Measurements from ENCODE around the gene RARRES2.
"Not testable (repeated sequence)": the region's sequence is repeated elsewhere in the genome, so short reads cannot be mapped to it uniquely, and the experiment has no call there.

RARRES2 gene

DNA sequence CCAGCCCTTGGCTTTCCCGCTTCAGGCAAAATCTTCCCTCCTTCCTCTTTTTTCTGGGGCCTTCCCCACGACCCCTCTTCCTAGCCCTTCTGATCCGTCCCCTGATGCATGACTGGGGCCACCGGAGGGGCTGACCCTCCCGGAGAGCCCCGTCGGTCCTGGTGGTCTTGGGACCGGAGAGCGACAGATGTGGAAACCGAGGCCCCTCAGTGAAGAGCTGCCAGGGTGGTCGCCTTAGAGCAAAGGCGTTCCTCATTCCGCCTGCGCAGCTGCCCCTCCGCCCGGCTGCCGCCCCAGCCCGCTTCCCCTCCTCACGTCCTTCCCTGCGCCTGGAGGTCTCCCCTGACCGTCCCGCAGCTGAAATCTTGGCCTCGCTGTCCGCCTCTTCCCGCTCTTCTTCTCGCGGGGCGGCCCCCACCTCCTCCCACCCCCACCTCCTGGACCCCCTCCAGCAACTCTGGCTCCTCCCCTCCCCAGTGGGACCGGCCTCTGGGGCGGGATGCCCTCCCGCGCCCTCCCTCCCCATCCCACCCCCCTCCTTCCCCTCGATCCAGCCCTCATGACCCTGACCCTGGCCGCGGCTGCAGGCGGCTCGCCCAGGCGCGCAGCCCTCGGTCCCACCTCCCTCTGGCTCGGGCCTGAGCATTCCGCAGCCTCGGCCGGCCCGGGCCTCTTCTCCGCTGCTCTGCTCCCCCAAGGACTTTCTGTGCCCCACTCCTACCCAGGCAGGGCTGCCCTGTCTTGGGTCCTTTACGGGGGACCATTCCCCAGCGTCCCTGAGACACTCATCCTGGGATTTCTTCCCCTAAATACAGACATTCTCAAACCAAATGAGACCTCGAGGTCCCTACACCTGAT is at the start of gene RARRES2:
Gene RARRES2 (minus strand): TSS at position 367 of the 858 bp plus-strand sequence. CDS start 1,020 bp downstream, outside the sequence.
- Histone ChIP-seq H3K4me1 (peaks cover 0 to 6% (median 0%) of the 10 kb centered on the region in 10 experiments; a peak in 1 of 20 replicates), H3K4me2 (no peak within 1 kb of the TSS), H3K27ac (no peak within 1 kb of the TSS), H3K4me3 (no peak within 1 kb of the TSS), H3K9me3 (replicated peaks in 1 of 11) (peaks cover 25 to 53% (median 44%) of the 10 kb centered on the region in 11 experiments), H3K9ac (no peak within 1 kb of the TSS), H3K36me3 (no peaks in the 10 kb centered on the region), H4K20me1 (no peaks in the 10 kb centered on the region; a peak in 2 of 22 replicates), H3K27me3 (peaks cover 14 to 35% (median 28%) of the 10 kb centered on the region in 11 experiments)
- TF ChIP-seq Cebpa-rat (IDR thresholded peaks at IDR 0.05) = no peak

DNA sequence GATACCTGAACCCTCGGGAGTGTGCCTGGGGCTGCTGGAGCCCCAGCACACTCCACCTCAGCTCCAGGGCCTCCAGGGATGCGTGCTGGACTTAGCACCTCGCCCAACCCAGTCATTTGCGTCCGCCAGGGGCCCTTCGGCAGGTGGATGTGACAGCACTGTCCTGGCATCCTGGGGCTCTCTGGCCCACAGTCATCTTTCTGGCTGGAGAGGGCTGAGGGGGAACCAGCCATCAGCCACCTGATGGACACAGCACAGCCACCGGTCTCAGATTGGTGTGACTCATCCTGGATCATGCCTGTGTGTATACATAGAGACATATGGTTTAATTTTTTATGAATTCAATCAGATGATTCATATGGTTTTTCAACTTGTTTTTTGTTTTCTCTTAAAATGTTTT is 48.8 kb upstream of the RARRES2 start:
- no peak for TF ChIP-seq Cebpa-rat (IDR thresholded peaks at IDR 0.05)
- Histone ChIP-seq H3K9ac (no peak overlapping the region), H3K27ac (no peak overlapping the region), H3K4me3 (no peak overlapping the region), H3K36me3 (peaks cover 9 to 52% (median 39%) of the 10 kb centered on the region in 11 experiments; a peak in 20 of 22 replicates), H3K27me3 (no peaks in the 10 kb centered on the region), H3K4me2 (no peak overlapping the region), H4K20me1 (peaks cover 0 to 4% (median 0%) of the 10 kb centered on the region in 11 experiments; a peak in 4 of 22 replicates), H3K4me1 (peaks cover 0 to 5% (median 3%) of the 10 kb centered on the region in 10 experiments; a peak in 10 of 20 replicates), H3K9me3 (replicated peaks in 1 of 11) (no peaks in the 10 kb centered on the region)

DNA sequence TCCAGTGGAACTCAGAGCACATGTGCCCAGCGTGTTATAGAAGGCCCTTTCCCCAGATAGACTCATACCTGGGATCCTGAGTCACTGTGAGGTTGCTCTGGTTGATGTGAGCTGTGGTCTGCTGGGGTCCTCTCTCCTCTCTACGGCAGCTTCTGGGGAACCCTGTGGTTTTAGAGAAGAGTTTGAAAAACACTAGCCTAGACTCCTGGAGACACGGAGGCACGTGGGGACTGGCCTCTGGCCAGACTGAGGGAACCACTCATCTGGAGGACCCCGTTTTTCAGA is 48.0 kb upstream of the RARRES2 start:
- Histone ChIP-seq H3K27ac (peak overlapping the region in 1 of 11 experiments; percentile 17; a peak in 1 of 22 replicates), H3K36me3 (peaks cover 9 to 53% (median 40%) of the 10 kb centered on the region in 11 experiments; a peak in 20 of 22 replicates), H3K9ac (no peak overlapping the region), H3K27me3 (no peaks in the 10 kb centered on the region), H3K4me1 (peaks cover 6 to 13% (median 9%) of the 10 kb centered on the region in 10 experiments), H3K4me2 (no peak overlapping the region), H3K9me3 (replicated peaks in 1 of 11) (no peaks in the 10 kb centered on the region), H4K20me1 (peaks cover 0 to 8% (median 5%) of the 10 kb centered on the region in 11 experiments; a peak in 9 of 22 replicates), H3K4me3 (no peak overlapping the region)
- TF ChIP-seq Cebpa-rat (IDR thresholded peaks at IDR 0.05) = no peak

DNA sequence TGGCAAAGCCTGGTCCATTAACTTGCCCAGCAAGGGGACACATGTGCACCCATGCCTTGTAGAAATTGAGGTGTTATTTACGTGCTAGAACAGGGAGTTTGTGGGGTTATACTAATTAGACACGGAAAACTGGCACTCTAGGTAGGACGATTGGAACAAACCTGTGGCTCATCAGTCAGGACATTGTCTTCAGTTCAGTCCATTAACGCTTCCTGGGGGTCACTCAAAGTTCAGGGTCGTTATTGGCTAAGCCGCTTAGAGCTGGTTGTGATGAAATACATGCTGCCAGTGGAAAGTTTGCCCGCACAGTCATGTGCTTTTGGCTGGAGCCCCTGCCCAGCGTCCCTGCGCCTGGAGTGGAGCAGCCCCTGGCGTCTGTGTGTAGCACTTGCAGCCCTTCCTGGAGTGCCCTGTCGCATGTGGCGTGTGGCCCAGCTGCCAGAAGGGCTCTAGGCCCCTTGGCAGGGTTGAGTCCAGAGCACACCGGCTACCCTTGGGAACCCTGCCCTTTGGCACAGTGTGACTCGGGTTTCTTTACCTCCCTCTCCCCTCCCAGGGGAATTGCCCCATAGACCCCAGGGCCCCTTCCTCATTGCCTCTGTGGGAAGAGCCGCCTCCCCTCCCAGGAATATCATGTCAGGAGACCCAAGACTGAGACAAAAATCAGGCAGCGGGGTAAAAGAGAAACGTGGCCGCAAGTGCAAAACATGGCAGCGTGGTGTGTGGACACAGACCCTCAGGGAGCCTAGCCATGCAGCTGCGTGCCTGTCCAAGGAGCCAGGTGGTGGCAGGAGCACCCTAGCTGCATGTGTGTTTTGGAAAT is 47.5 kb upstream of the RARRES2 start:
- TF ChIP-seq Cebpa-rat (IDR thresholded peaks at IDR 0.05) = no peak
- Histone ChIP-seq H3K36me3 (peaks cover 9 to 53% (median 40%) of the 10 kb centered on the region in 11 experiments; a peak in 20 of 22 replicates), H4K20me1 (peaks cover 0 to 14% (median 10%) of the 10 kb centered on the region in 11 experiments; a peak in 12 of 22 replicates), H3K9ac (no peak overlapping the region), H3K4me3 (no peak overlapping the region), H3K4me1 (peaks cover 11 to 18% (median 15%) of the 10 kb centered on the region in 10 experiments), H3K4me2 (no peak overlapping the region), H3K27me3 (no peaks in the 10 kb centered on the region), H3K9me3 (replicated peaks in 1 of 11) (no peaks in the 10 kb centered on the region), H3K27ac (peak overlapping the region in 1 of 11 experiments; percentile 17; a peak in 2 of 22 replicates)

DNA sequence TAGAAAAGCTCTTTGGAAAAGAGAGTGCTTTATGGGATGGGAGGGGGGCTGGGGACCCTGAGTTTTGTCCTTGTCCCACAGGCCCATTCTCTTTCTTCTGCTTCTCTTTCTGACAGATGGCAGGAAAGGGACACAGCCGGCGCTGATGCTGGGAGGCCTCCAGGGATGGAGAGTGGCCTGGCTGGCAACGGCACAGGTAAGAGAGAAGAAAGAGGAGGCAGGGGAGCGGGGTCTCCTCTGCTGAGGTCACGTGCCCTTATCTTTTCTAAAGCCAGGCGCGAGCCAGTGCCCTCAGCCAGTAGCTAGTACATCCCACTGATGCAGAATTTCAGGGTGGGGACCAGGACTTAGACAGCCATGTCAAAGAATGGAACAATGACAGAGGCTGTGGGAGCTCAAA is 46.9 kb upstream of the RARRES2 start:
- H4K20me1 ChIP-seq = peaks cover 3 to 17% (median 16%) of the 10 kb centered on the region in 11 experiments; a peak in 12 of 22 replicates
- H3K9ac ChIP-seq = no peak overlapping the region
- H3K27ac ChIP-seq = no peak overlapping the region
- H3K4me1 ChIP-seq = peaks cover 18 to 24% (median 21%) of the 10 kb centered on the region in 10 experiments
- TF ChIP-seq Cebpa-rat (IDR thresholded peaks at IDR 0.05) = no peak
- no peaks in the 10 kb centered on the region for H3K27me3 ChIP-seq
- no peak overlapping the region for H3K4me3 ChIP-seq
- H3K4me2 ChIP-seq = no peak overlapping the region
- H3K9me3 ChIP-seq (replicated peaks in 1 of 11) = no peaks in the 10 kb centered on the region
- H3K36me3 ChIP-seq = peaks cover 9 to 48% (median 38%) of the 10 kb centered on the region in 11 experiments; a peak in 20 of 22 replicates

DNA sequence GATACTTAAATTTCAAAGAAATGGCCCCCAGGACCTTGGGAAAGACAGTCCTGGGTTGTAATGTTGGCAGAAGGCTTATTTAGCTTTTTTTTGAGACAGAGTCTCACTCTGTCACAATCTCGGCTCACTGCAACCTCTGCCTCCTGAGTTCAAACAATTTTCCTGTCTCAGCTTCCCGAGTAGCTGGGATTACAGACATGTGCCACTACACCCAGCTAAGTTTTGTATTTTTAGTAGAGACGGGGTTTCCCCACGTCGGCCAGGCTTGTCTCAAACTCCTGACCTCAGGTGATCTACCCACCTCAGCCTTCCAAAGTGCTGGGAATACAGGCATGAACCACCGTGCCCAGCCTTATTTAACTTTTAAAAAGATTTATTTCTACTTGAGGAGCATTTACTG is 44.5 kb upstream of the RARRES2 start:
- Histone ChIP-seq H4K20me1 (peaks cover 6 to 26% (median 17%) of the 10 kb centered on the region in 11 experiments; a peak in 12 of 22 replicates), H3K4me1 (peaks cover 20 to 42% (median 38%) of the 10 kb centered on the region in 10 experiments), H3K36me3 (peaks cover 9 to 44% (median 37%) of the 10 kb centered on the region in 11 experiments; a peak in 20 of 22 replicates)
- H3K27ac ChIP-seq; H3K27me3 ChIP-seq; H3K4me2 ChIP-seq; H3K9ac ChIP-seq; H3K9me3 ChIP-seq (replicated peaks in 1 of 11); H3K4me3 ChIP-seq: not testable (repeated sequence)

DNA sequence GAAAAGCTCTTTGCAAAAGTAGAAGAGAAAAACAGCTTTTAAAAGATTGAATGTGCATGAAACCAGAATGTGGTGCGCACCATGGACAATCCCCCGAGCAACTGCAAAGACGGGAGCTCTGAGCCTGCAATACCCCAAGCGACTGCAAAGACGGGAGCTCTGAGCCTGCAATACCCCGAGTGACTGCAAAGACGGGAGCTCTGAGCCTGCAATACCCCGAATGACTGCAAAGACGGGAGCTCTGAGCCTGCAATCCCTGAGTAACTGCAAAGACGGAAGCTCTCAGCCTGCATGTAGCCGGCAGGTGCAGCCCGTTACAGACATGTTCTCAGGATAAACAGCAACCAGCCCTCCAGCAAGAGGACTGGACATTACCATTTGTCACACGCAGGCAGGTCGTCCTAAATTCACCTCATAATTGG is 43.9 kb upstream of the RARRES2 start:
- H3K4me3 ChIP-seq = no peak overlapping the region
- H3K4me2 ChIP-seq = peak overlapping the region in 4 of 11 experiments; percentile 48 to 79 (median 64); a peak in 4 of 22 replicates
- no peak overlapping the region for H3K9ac ChIP-seq
- H3K27me3 ChIP-seq = no peaks in the 10 kb centered on the region
- peaks cover 6 to 26% (median 17%) of the 10 kb centered on the region in 11 experiments; a peak in 12 of 22 replicates for H4K20me1 ChIP-seq
- no peak for TF ChIP-seq Cebpa-rat (IDR thresholded peaks at IDR 0.05)
- H3K9me3 ChIP-seq (replicated peaks in 1 of 11) = no peaks in the 10 kb centered on the region
- H3K36me3 ChIP-seq = peaks cover 9 to 43% (median 31%) of the 10 kb centered on the region in 11 experiments; a peak in 20 of 22 replicates
- H3K4me1 ChIP-seq = peaks cover 25 to 48% (median 43%) of the 10 kb centered on the region in 10 experiments
- peak overlapping the region in 2 of 11 experiments; percentile 48 to 50; a peak in 1 of 22 replicates for H3K27ac ChIP-seq

DNA sequence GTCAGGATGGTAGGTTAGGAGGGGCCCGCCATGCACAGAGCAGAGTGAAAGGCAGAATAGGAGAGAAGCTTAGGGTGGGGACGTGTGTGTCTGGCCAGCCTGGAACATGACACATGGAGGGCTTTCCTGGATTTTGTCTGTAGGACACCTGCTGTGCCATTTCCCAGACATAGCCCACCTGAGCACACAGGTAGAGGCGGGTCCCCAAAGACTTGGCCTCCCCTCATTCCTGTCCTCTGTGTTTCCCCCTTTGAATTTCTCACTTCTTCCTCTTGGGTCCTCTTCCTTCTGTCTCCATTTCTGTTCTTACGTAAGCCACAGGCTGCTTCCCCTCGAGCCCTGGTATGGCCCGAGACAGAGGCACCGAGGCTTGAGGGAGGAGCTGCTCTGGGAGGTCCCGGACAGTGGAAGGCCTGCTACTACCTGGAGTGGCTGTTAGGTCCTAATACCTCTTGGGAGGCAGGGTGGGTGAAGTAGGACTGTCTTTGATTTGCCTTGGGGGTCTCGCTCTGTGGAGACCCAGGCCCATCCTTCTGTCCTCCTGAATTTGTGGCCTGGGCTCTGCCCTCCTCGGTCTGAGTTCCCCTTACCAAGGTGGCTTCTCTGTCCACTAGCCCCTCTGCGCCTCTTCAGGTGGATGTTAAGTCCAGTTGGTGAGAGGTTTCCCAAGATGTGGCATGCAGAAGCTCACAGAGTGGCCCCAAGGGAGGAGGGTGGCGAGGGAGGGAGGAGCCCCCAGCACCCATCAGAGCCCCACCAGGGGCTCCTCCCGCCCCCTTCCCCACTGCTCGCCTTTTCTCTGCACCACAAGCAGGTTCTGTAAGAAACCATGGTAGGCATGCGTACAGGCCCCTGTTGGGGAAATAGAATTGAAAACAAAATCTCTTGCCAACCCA is 43.2 kb upstream of the RARRES2 start:
- Histone ChIP-seq H3K9me3 (replicated peaks in 1 of 11) (no peaks in the 10 kb centered on the region), H3K36me3 (peaks cover 9 to 36% (median 24%) of the 10 kb centered on the region in 11 experiments; a peak in 20 of 22 replicates), H3K4me3 (no peak overlapping the region), H3K27me3 (no peaks in the 10 kb centered on the region), H4K20me1 (peaks cover 6 to 26% (median 17%) of the 10 kb centered on the region in 11 experiments; a peak in 12 of 22 replicates), H3K4me2 (peak overlapping the region; percentile 31 to 79 (median 56); a peak in 21 of 22 replicates), H3K27ac (peak overlapping the region in 7 of 11 experiments; percentile 14 to 51 (median 46); a peak in 12 of 22 replicates), H3K9ac (peak overlapping the region in 6 of 11 experiments; percentile 10 to 41 (median 30); a peak in 6 of 22 replicates), H3K4me1 (peaks cover 31 to 55% (median 49%) of the 10 kb centered on the region in 10 experiments)
- no peak for TF ChIP-seq Cebpa-rat (IDR thresholded peaks at IDR 0.05)

Measured in BLaER1 treated with 17β-estradiol and CSF1 and Interleukin-3, amounts not matched to agents 10 nM and 100 nM (cell line).